Dermis microvascular lymphatic vessel endothelial cell (primary cell): Measurements from ENCODE around the gene RBM47. TPM values are rescaled to one million over a fixed set of nuclear protein-coding genes. Genes with fewer than 3 reads are reported as not detected.
"Not testable (repeated sequence)": the region's sequence is repeated elsewhere in the genome, so short reads cannot be mapped to it uniquely, and the experiment has no call there.

Experiments
- DNase-seq, 2 donors: peaks; one replicate each; pipeline versions ENCODE4 v3.0.0 to v3.0.0-alpha.2; 2010; ENCODE audit warnings: low read depth in 2 of 2
- total RNA-seq: library from RNA; depleted of rRNA; stranded (reverse); fragments of >200 nt; gene quantifications from 2 replicates; pipeline ENCODE4 v1.2.1, GENCODE V29; 2014

RBM47 gene
- total RNA-seq, 1 donor from 2014 or later, result under 0.01 TPM

- DNase-seq, result no peak
Measured at GRCh38 chr4:40417941-40418340, 211.7 kb downstream of the RBM47 start.

GRCh38 chr4:40414673-40415072, 215.0 kb downstream of the RBM47 start:
- DNase-seq, result no peak

GRCh38 chr4:40412866-40413795, 216.5 kb downstream of the RBM47 start:
- DNase-seq, result peak in 1 of 2 donors; percentile 2

GRCh38 chr4:40412388-40412787, 217.3 kb downstream of the RBM47 start:
- no peak for DNase-seq

GRCh38 chr4:40409835-40410234, 219.8 kb downstream of the RBM47 start:
- DNase-seq, result no peak

GRCh38 chr4:40407468-40407867, 222.2 kb downstream of the RBM47 start:
- DNase-seq, result not testable (repeated sequence)

GRCh38 chr4:40406340-40406739, 223.3 kb downstream of the RBM47 start:
- no peak for DNase-seq

GRCh38 chr4:40405193-40405592, 224.5 kb downstream of the RBM47 start:
- no peak for DNase-seq

GRCh38 chr4:40403081-40403480, 226.6 kb downstream of the RBM47 start:
- DNase-seq, result no peak

GRCh38 chr4:40402556-40402955, 227.1 kb downstream of the RBM47 start:
- DNase-seq, result no peak

GRCh38 chr4:40401631-40402030, 228.0 kb downstream of the RBM47 start:
- DNase-seq, result no peak

GRCh38 chr4:40401096-40401495, 228.6 kb downstream of the RBM47 start:
- no peak for DNase-seq

- no peak for DNase-seq
Measured at GRCh38 chr4:40399578-40399977, 230.1 kb downstream of the RBM47 start.

GRCh38 chr4:40395908-40396793, 233.5 kb downstream of the RBM47 start:
- no peak for DNase-seq

- no peak for DNase-seq
Measured at GRCh38 chr4:40395166-40395900, 234.3 kb downstream of the RBM47 start.

- no peak for DNase-seq
Measured at GRCh38 chr4:40394236-40394635, 235.4 kb downstream of the RBM47 start.

- not testable (repeated sequence) for DNase-seq
Measured at GRCh38 chr4:40392241-40392640, 237.4 kb downstream of the RBM47 start.

GRCh38 chr4:40389986-40390385, 239.7 kb downstream of the RBM47 start:
- DNase-seq, result no peak

- no peak for DNase-seq
Measured at GRCh38 chr4:40388239-40388638, 241.4 kb downstream of the RBM47 start.

- no peak for DNase-seq
Measured at GRCh38 chr4:40380647-40381046, 249.0 kb downstream of the RBM47 start.

- DNase-seq, result no peak
Measured at GRCh38 chr4:40379248-40379647, 250.4 kb downstream of the RBM47 start.

GRCh38 chr4:40378619-40379018, 251.0 kb downstream of the RBM47 start:
- no peak for DNase-seq
